GM19099 (cell line): ENCODE results near the gene KCNJ1.

ENCODE experiments used
- POLR2A ChIP-seq: IDR thresholded peaks from 3 replicates; pipeline ENCODE4 v1.6.1; 2011; ENCODE audit warnings: low read depth; ENCODE audit not compliant: insufficient read length; ENCODE audit errors: extremely low read depth

The KCNJ1 gene

GRCh38 chr11:128893578-128894285, 26.6 kb upstream of the KCNJ1 start:
- TF ChIP-seq POLR2A: no peak

- no peak for TF ChIP-seq POLR2A
Observed at GRCh38 chr11:128892866-128893565, 25.9 kb upstream of the KCNJ1 start.

GRCh38 chr11:128891913-128892398, 24.9 kb upstream of the KCNJ1 start:
- no peak for TF ChIP-seq POLR2A

- no peak for TF ChIP-seq POLR2A
Observed at GRCh38 chr11:128890543-128891368, 23.7 kb upstream of the KCNJ1 start, which contains the start of gene KCNJ5. KCNJ5 (plus strand) TSS chr11:128891356; CDS start chr11:128911274, 19,918 bp downstream.

- no peak for TF ChIP-seq POLR2A
Observed at GRCh38 chr11:128890216-128890542, 23.1 kb upstream of the KCNJ1 start.

GRCh38 chr11:128889657-128890213, 22.6 kb upstream of the KCNJ1 start:
- no peak for TF ChIP-seq POLR2A

- TF ChIP-seq POLR2A: no peak
Observed at GRCh38 chr11:128888034-128888985, 21.2 kb upstream of the KCNJ1 start.

GRCh38 chr11:128886406-128887124, 19.5 kb upstream of the KCNJ1 start:
- no peak for TF ChIP-seq POLR2A

GRCh38 chr11:128884703-128885338, 17.7 kb upstream of the KCNJ1 start:
- TF ChIP-seq POLR2A: no peak

- no peak for TF ChIP-seq POLR2A
Observed at GRCh38 chr11:128884054-128884453, 17.0 kb upstream of the KCNJ1 start.

GRCh38 chr11:128882451-128882850, 15.4 kb upstream of the KCNJ1 start:
- TF ChIP-seq POLR2A: no peak

GRCh38 chr11:128881221-128881620, 14.1 kb upstream of the KCNJ1 start:
- no peak for TF ChIP-seq POLR2A

- TF ChIP-seq POLR2A: no peak
Observed at GRCh38 chr11:128879817-128880216, 12.7 kb upstream of the KCNJ1 start.
